H9 (cell line): Measurements from ENCODE around the gene KLHL21. TPM values are rescaled to one million over a fixed set of nuclear protein-coding genes. Genes with fewer than 3 reads are reported as not detected.

Source experiments
- DNase-seq: peaks from one replicate; pipeline ENCODE4 v3.0.0-alpha.2; 2017
- H2AFZ ChIP-seq: one replicate; pipeline ENCODE4 v1.6.1; 2013; ENCODE audit warnings: mild to moderate bottlenecking, low read length, control low read depth, moderate library complexity
- H2AK5ac ChIP-seq: 2 replicates; pipeline ENCODE4 v1.6.1; 2013; ENCODE audit warnings: low read length, control low read depth, mixed read lengths; ENCODE audit not compliant: insufficient read length
- H2BK120ac ChIP-seq: one replicate; pipeline ENCODE4 v1.6.1; 2013; ENCODE audit warnings: low read depth, mild to moderate bottlenecking, low read length, control low read depth, inconsistent platforms; ENCODE audit not compliant: poor library complexity, severe bottlenecking
- H2BK12ac ChIP-seq: 2 replicates; pipeline ENCODE4 v1.6.1; 2013; ENCODE audit warnings: low read length, control low read depth, mixed read lengths, low read depth; ENCODE audit not compliant: insufficient read length
- H2BK15ac ChIP-seq: 2 replicates; pipeline ENCODE4 v1.6.1; 2013; ENCODE audit warnings: low read depth, low read length, control low read depth
- H2BK20ac ChIP-seq: one replicate; pipeline ENCODE4 v1.6.1; 2013; ENCODE audit warnings: low read depth, mild to moderate bottlenecking, low read length, control low read depth, inconsistent platforms; ENCODE audit not compliant: poor library complexity, severe bottlenecking
- H2BK5ac ChIP-seq: 2 replicates; pipeline ENCODE4 v1.6.1; 2013; ENCODE audit warnings: low read length, control low read depth, mixed read lengths; ENCODE audit not compliant: insufficient read length
- H3K14ac ChIP-seq: 2 replicates; pipeline ENCODE4 v1.6.1; 2013; ENCODE audit warnings: low read length, control low read depth; ENCODE audit not compliant: insufficient read depth
- H3K18ac ChIP-seq: 2 replicates; pipeline ENCODE4 v1.6.1; 2013; ENCODE audit warnings: low read depth, mild to moderate bottlenecking, mixed read lengths, low read length, control low read depth; ENCODE audit not compliant: insufficient read length
- H3K23ac ChIP-seq: 2 replicates; pipeline ENCODE4 v1.6.1; 2013; ENCODE audit warnings: low read length, control low read depth, mixed read lengths, low read depth; ENCODE audit not compliant: insufficient read length
- H3K23me2 ChIP-seq: 2 replicates; pipeline ENCODE4 v1.6.1; 2013; ENCODE audit warnings: low read depth, mild to moderate bottlenecking, mixed read lengths, low read length, control low read depth; ENCODE audit not compliant: insufficient read length, poor library complexity, severe bottlenecking
- H3K27ac ChIP-seq: 2 replicates; pipeline ENCODE4 v1.5.1; 2013; ENCODE audit warnings: low read length, control low read depth, mixed read lengths, low read depth; ENCODE audit not compliant: insufficient read length
- H3K27me3 ChIP-seq: 2 replicates; pipeline ENCODE4 v1.6.1; 2013; ENCODE audit warnings: low read length, control low read depth, inconsistent platforms; ENCODE audit not compliant: insufficient read depth
- H3K4ac ChIP-seq: 2 replicates; pipeline ENCODE4 v1.6.1; 2013; ENCODE audit warnings: low read depth, mild to moderate bottlenecking, control low read depth, inconsistent platforms, low read length, moderate library complexity
- H3K4me1 ChIP-seq: 2 replicates; pipeline ENCODE4 v1.6.1; 2013; ENCODE audit warnings: low read length, control low read depth, inconsistent platforms; ENCODE audit not compliant: insufficient read depth
- H3K4me2 ChIP-seq: 2 replicates; pipeline ENCODE4 v1.6.1; 2013; ENCODE audit warnings: low read length, control low read depth, mixed read lengths; ENCODE audit not compliant: insufficient read length, insufficient read depth
- H3K56ac ChIP-seq: 2 replicates; pipeline ENCODE4 v1.6.1; 2013; ENCODE audit warnings: low read depth, mild to moderate bottlenecking, mixed read lengths, low read length, control low read depth; ENCODE audit not compliant: insufficient read length
- H3K79me1 ChIP-seq: 2 replicates; pipeline ENCODE4 v1.6.1; 2013; ENCODE audit warnings: low read depth, mild to moderate bottlenecking, moderate library complexity, low read length, control low read depth, inconsistent platforms; ENCODE audit not compliant: insufficient read depth, poor library complexity, severe bottlenecking
- H3K79me2 ChIP-seq: 2 replicates; pipeline ENCODE4 v1.6.1; 2013; ENCODE audit warnings: low read length, control low read depth, inconsistent platforms; ENCODE audit not compliant: insufficient read depth
- H3K9ac ChIP-seq: 2 replicates; pipeline ENCODE4 v1.6.1; 2013; ENCODE audit warnings: low read length, control low read depth, mixed read lengths; ENCODE audit not compliant: insufficient read length; ENCODE audit errors: extremely low read depth
- H3K9me3 ChIP-seq: one replicate; pipeline ENCODE4 v1.6.1; 2013; ENCODE audit warnings: low read depth, low read length, inconsistent platforms; ENCODE audit not compliant: control insufficient read depth
- H3T11ph ChIP-seq: one replicate; pipeline ENCODE4 v1.6.1; 2013; ENCODE audit warnings: mild to moderate bottlenecking, low read length, control low read depth, inconsistent platforms
- H4K20me1 ChIP-seq: one replicate; pipeline ENCODE4 v1.6.1; 2013; ENCODE audit not compliant: control insufficient read depth, insufficient read length, insufficient read depth
- H4K5ac ChIP-seq: 2 replicates; pipeline ENCODE4 v1.6.1; 2013; ENCODE audit warnings: low read depth, mild to moderate bottlenecking, mixed read lengths, low read length, control low read depth; ENCODE audit not compliant: insufficient read length
- H4K8ac ChIP-seq: replicated peaks from 2 replicates; pipeline ENCODE4 v1.6.1; 2013; ENCODE audit warnings: low read length, control low read depth, mixed read lengths, low read depth; ENCODE audit not compliant: insufficient read length
- H4K91ac ChIP-seq: 2 replicates; pipeline ENCODE4 v1.6.1; 2013; ENCODE audit warnings: low read depth, mild to moderate bottlenecking, moderate library complexity, mixed read lengths, low read length, control low read depth; ENCODE audit not compliant: insufficient read length
- H3K27ac Mint-ChIP-seq, 3 experiments: 2 replicates in 2 of 3; 3 replicates in 1 of 3; pipeline ENCODE4 v1.8.0; 2020 to 2021; ENCODE audit warnings: mixed read lengths in 3 of 3, mild to moderate bottlenecking in 1 of 3, moderate library complexity in 1 of 3
- H3K27me3 Mint-ChIP-seq: 2 replicates; pipeline ENCODE4 v1.8.0; 2021; ENCODE audit warnings: low read depth, mild to moderate bottlenecking, moderate library complexity, mixed read lengths
- H3K36me3 Mint-ChIP-seq, 3 experiments: 2 replicates in 2 of 3; 3 replicates in 1 of 3; pipeline ENCODE4 v1.8.0; 2020 to 2021; ENCODE audit warnings: low read depth in 3 of 3, mixed read lengths in 3 of 3; ENCODE audit not compliant: insufficient read depth in 1 of 3
- H3K4me1 Mint-ChIP-seq, 2 experiments: 2 replicates each; pipeline ENCODE4 v1.8.0; 2020; ENCODE audit warnings: mixed read lengths in 2 of 2
- H3K4me3 Mint-ChIP-seq, 2 experiments: 2 replicates in 1 of 2; 3 replicates in 1 of 2; pipeline ENCODE4 v1.8.0; 2020 to 2021; ENCODE audit warnings: mild to moderate bottlenecking in 2 of 2, mixed read lengths in 2 of 2, moderate library complexity in 1 of 2
- H3K9me3 Mint-ChIP-seq, 2 experiments: 2 replicates in 1 of 2; 3 replicates in 1 of 2; pipeline ENCODE4 v1.8.0; 2020; ENCODE audit warnings: mild to moderate bottlenecking in 2 of 2, mixed read lengths in 2 of 2, moderate library complexity in 1 of 2
- CTCF ChIP-seq: fragments of 200-600 bp; sonication (generic); conservative IDR thresholded peaks from 3 replicates; pipeline ENCODE4 v1.8.0; 2021; ENCODE audit warnings: antibody characterized with exemption, mild to moderate bottlenecking
- WGBS: extraction: QIAGEN DNeasy Blood & Tissue Kit; methylation state at CpG from one replicate; pipeline ENCODE4 v1.1.7; 2013; ENCODE audit warnings: missing lambda C conversion rate, low lambda C conversion rate, mixed read lengths; ENCODE audit not compliant: insufficient read length; ENCODE audit errors: extremely low coverage; 5-methylcytosine and 5-hydroxymethylcytosine counted together
- total RNA-seq: library from RNA; stranded (reverse); gene quantifications from 2 replicates; pipeline ENCODE4 v1.2.1, GENCODE V29; 2021

KLHL21 gene
- total RNA-seq, 1 experiment from 2014 or later: 31.9 TPM

- Histone ChIP-seq H3K79me1 (no peaks in the 10 kb centered on the region), H3K9me3 (no peaks in the 10 kb centered on the region), H3K4me1 (no peaks in the 10 kb centered on the region), H2BK120ac (no peak overlapping the region), H3K27ac (no peak overlapping the region), H3K27me3 (no peaks in the 10 kb centered on the region), H3K14ac (no peak overlapping the region), H3K9ac (no peak overlapping the region), H3K56ac (no peak overlapping the region), H3K18ac (no peak overlapping the region), H4K20me1 (no peaks in the 10 kb centered on the region), H3K4me2 (no peak overlapping the region), H3K4ac (no peak overlapping the region), H2BK5ac (no peak overlapping the region), H2BK15ac (no peak overlapping the region), H4K91ac (no peak overlapping the region), H4K5ac (no peak overlapping the region), H3K79me2 (no peaks in the 10 kb centered on the region), H2BK20ac (no peak overlapping the region), H2AK5ac (no peak overlapping the region), H2BK12ac (no peak overlapping the region), H4K8ac (no peak overlapping the region), H3K23ac (no peak overlapping the region), H2AFZ (no peak overlapping the region), H3T11ph (no peak overlapping the region), H3K23me2 (no peaks in the 10 kb centered on the region)
- no peaks in the 10 kb centered on the region; the same call in 1 of the 2 replicates for H3K27me3 Mint-ChIP-seq
- WGBS: no CpG with 5 or more reads among the region's 20 CpGs
- H3K4me3 Mint-ChIP-seq: no peak overlapping the region
- DNase-seq: no peak
- H3K27ac Mint-ChIP-seq: no peak overlapping the region
- H3K36me3 Mint-ChIP-seq: peaks cover 25 to 85% (median 70%) of the 10 kb centered on the region in 3 experiments
- TF ChIP-seq CTCF: no peak
- no peaks in the 10 kb centered on the region for H3K4me1 Mint-ChIP-seq
- H3K9me3 Mint-ChIP-seq: no peaks in the 10 kb centered on the region
These were observed 32.7 kb upstream of the KLHL21 start for GRCh38 chr1:6635161-6635909.
